GM12872 (cell line): ENCODE results near the gene OBSL1.

Experiments
- TF ChIP-seq, protein P1 (sequence below): IDR thresholded peaks from 3 replicates; pipeline ENCODE4 v1.5.1; 2011; ENCODE audit warnings: low read depth, mild to moderate bottlenecking, low read length, moderate library complexity; ENCODE audit not compliant: insufficient read depth

The OBSL1 gene

DNA sequence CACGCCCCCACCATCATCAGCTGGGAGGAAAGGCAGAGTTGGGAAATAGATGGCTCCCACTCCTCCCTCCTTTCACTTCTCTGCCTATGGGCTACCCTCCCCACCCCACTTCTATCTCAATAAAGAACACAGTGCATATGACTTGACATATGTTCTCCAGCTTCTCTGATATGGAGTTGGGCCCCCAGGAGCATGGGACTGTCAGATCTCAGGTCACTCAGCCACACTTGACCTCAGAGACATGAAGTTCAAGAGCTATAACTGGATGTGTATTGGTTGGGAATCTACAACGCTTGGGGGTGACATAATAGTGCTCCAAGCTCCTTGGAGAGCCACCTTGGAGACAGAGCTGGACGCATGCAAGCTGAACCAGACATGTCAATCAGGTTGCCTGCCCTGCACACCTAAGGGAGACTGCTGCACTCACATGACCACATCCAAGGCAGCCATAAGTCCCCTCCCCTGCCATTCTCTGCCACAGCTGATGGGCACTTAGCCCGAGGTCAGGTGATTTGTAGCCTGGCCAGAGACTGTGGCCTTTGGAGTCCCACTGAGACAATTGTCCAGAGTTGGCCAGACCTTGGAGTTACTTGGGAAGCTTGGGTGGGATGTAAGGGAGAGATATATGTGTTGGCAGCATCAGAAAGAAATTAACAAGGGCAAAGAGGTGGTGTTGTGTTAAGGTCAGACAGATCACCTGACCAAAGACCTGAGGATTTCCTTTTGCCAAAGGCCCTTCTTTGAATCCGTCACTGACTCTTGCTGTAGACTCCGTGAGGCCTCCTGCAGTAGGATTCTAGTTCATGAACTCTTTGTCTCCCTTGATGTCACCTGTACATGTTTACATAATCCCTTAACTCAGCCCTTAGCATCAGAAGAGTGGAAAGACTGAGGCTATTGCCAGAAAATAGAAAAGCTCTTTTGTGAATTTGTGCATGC, 4.5 kb upstream of the OBSL1 start:
- TF ChIP-seq, protein P1, sequence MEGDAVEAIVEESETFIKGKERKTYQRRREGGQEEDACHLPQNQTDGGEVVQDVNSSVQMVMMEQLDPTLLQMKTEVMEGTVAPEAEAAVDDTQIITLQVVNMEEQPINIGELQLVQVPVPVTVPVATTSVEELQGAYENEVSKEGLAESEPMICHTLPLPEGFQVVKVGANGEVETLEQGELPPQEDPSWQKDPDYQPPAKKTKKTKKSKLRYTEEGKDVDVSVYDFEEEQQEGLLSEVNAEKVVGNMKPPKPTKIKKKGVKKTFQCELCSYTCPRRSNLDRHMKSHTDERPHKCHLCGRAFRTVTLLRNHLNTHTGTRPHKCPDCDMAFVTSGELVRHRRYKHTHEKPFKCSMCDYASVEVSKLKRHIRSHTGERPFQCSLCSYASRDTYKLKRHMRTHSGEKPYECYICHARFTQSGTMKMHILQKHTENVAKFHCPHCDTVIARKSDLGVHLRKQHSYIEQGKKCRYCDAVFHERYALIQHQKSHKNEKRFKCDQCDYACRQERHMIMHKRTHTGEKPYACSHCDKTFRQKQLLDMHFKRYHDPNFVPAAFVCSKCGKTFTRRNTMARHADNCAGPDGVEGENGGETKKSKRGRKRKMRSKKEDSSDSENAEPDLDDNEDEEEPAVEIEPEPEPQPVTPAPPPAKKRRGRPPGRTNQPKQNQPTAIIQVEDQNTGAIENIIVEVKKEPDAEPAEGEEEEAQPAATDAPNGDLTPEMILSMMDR: no peak

GRCh38 chr2:219574484-219575311, 3.4 kb upstream of the OBSL1 start:
- TF ChIP-seq, protein P1: no peak

DNA sequence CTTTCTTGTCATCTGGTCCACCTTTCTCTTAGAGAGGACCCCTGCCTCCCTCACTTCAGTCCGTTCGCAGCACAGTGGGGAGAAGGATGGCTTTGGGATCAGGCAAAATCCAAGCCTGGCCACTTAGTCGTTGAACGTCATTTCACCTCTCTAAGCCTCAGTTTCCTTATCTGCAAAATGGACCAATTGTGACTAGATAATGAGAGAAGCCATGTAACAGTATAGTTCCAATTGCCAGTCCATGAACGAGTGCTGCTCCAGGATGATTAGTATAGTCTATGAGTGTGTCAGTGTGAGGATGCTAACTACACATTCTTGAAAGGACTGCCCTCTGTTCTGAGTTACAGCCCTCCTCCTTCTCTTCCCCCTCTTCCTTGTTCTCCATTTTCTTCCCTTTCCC, 1.8 kb upstream of the OBSL1 start:
- TF ChIP-seq, protein P1: no peak

DNA sequence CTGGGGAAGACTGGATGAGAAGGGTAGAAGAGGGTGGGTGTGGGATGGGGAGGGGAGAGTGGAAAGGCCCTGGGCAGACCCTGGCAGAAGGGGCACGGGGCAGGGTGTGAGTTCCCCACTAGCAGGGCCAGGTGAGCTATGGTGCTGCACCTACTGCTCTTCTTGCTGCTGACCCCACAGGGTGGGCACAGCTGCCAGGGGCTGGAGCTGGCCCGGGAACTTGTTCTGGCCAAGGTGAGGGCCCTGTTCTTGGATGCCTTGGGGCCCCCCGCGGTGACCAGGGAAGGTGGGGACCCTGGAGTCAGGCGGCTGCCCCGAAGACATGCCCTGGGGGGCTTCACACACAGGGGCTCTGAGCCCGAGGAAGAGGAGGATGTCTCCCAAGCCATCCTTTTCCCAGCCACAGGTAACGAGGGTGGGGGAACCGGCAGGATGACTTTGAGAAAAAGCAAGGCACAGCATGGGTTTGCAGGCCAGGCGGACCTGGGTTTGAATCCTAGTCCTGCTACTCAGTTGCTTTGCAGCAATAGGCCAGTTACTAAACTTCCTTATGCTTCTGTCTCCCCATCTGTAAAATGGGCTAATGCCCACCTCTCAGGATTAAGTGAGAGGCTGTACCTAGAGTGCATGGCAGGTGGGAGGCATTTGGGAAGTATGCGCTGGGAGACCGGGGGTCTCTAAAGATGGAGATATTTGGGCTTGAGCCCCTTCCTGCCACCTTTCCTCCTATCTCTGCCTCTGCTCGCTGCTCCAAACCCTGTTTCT, 1.1 kb upstream of the OBSL1 start, which contains the start of gene INHA:
INHA (plus strand) TSS at position 74 of the 765 bp plus-strand sequence; CDS start at position 139, 65 bp downstream.
- TF ChIP-seq, protein P1: no peak

GRCh38 chr2:219570924-219571310, 422 bp downstream of the OBSL1 start:
- TF ChIP-seq, protein P1: no peak

DNA sequence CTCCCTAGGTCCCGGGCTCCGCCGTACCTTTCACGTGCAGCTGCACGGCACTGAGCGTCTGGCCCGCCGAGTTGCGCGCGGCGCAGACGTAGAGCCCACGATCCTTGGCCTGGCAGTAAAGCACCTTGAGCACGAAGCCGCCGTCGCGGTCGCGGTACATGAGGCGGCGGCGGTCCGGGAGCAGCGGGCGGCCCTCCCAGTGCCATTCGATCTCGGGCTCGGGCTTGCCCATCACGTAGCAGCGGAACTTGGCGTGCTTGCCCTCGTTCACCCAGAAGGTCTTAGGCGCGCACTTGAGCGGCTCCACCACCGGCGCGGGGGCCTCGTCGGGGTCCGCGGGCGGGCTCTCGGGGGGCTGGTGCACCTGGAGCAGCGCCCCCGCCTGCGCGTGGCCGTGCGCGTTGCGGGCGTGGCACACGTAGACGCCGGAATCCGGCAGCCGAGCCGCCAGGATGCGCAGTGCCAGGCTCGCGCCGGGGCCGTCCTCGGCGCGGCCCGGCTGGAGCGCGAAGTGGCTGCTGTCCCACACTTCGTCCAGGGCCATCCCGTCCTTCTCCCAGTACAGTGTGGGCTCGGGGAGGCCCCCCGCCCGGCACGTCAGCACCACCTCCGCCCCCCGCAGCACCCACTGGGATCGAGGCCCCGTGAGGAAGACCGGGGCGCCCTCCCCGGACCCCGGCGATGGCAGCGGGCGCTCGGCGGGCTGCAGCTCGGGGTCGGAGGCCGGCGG, 980 bp downstream of the OBSL1 start:
- TF ChIP-seq, protein P1: no peak
